B cell (primary cell): Measurements from ENCODE around the gene CAPRIN2.

ENCODE experiments used
- EZH2 ChIP-seq: IDR thresholded peaks from 2 replicates; pipeline ENCODE4 v1.6.1; 2012; ENCODE audit warnings: borderline replicate concordance, low read depth, mild to moderate bottlenecking, moderate library complexity, low read length; ENCODE audit not compliant: insufficient read depth, poor library complexity, severe bottlenecking
- TF ChIP-seq, protein P1 (sequence below): fragments of 200-600 bp; IDR thresholded peaks from one replicate; pipeline ENCODE4 v1.8.0; 2022; ENCODE audit warnings: antibody characterized with exemption, mild to moderate bottlenecking

DNA sequence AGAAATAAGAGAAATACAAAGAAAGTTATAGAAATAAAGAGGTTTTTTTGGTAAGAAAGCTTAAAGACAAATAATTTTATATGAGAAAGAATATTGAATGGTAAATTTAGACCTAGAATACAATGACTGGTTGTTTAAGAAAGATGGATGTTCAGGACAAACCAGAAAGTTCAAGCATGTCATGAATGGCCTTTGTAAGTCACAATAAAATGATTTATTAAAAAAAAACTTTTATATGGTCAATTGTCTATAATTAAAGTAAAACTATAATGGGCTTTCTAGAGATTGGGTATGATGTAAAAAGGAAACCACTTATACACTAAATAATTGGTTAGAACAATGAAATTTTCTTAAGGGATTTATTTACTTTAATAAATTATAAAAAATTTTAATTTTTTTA lies 19.8 kb upstream of the CAPRIN2 start:
- TF ChIP-seq, protein P1, sequence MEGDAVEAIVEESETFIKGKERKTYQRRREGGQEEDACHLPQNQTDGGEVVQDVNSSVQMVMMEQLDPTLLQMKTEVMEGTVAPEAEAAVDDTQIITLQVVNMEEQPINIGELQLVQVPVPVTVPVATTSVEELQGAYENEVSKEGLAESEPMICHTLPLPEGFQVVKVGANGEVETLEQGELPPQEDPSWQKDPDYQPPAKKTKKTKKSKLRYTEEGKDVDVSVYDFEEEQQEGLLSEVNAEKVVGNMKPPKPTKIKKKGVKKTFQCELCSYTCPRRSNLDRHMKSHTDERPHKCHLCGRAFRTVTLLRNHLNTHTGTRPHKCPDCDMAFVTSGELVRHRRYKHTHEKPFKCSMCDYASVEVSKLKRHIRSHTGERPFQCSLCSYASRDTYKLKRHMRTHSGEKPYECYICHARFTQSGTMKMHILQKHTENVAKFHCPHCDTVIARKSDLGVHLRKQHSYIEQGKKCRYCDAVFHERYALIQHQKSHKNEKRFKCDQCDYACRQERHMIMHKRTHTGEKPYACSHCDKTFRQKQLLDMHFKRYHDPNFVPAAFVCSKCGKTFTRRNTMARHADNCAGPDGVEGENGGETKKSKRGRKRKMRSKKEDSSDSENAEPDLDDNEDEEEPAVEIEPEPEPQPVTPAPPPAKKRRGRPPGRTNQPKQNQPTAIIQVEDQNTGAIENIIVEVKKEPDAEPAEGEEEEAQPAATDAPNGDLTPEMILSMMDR = no peak
- TF ChIP-seq EZH2 = no peak
